DND-41 (cell line): Measurements from ENCODE around the gene GNGT1.

Experiments used
- ATAC-seq: fragments of 200-7000 bp; cut with Tn5 transposase; 3 replicates; pipeline ENCODE4 v1.9.1; 2021; ENCODE audit warnings: low read depth; ENCODE audit not compliant: insufficient read depth
- DNase-seq: peaks from one replicate; pipeline ENCODE4 v3.0.0-alpha.2; 2020
- H2AFZ ChIP-seq: 2 replicates; pipeline ENCODE4 v1.6.0; 2012; ENCODE audit warnings: low read depth, low read length
- H3K27ac ChIP-seq: 2 replicates; pipeline ENCODE4 v1.5.1; 2012; ENCODE audit warnings: low read length, inconsistent platforms
- H3K27me3 ChIP-seq: fragments of 200-600 bp; sonication (generic); 2 replicates; pipeline ENCODE4 v1.6.0; 2012; ENCODE audit warnings: low read length, mild to moderate bottlenecking, inconsistent platforms; ENCODE audit not compliant: insufficient read depth, poor library complexity
- H3K36me3 ChIP-seq: 2 replicates; pipeline ENCODE4 v1.5.1; 2012; ENCODE audit warnings: low read length, inconsistent platforms; ENCODE audit not compliant: insufficient read depth
- H3K4me1 ChIP-seq: 2 replicates; pipeline ENCODE4 v1.5.1; 2012; ENCODE audit warnings: mild to moderate bottlenecking, low read length; ENCODE audit not compliant: insufficient read depth
- H3K4me2 ChIP-seq: 2 replicates; pipeline ENCODE4 v1.6.0; 2012; ENCODE audit warnings: mild to moderate bottlenecking, moderate library complexity, low read length, inconsistent platforms; ENCODE audit not compliant: insufficient read depth
- H3K4me3 ChIP-seq, 2 experiments: fragments of 200-600 bp in 1 of 2; shearing (Covaris generic) in 1 of 2; 2 replicates each; pipeline ENCODE4 v1.5.1; 2012 to 2016; ENCODE audit warnings: inconsistent platforms in 2 of 2, low read length in 2 of 2, mild to moderate bottlenecking in 2 of 2, low read depth in 1 of 2, moderate library complexity in 1 of 2
- H3K79me2 ChIP-seq: 2 replicates; pipeline ENCODE4 v1.6.0; 2012; ENCODE audit warnings: low read length, inconsistent platforms; ENCODE audit not compliant: insufficient read depth
- H3K9ac ChIP-seq: 2 replicates; pipeline ENCODE4 v1.6.0; 2012; ENCODE audit warnings: low read depth, mild to moderate bottlenecking, inconsistent platforms, low read length, moderate library complexity
- H3K9me3 ChIP-seq: 2 replicates; pipeline ENCODE4 v1.5.1; 2012; ENCODE audit warnings: low read length, moderate library complexity, mild to moderate bottlenecking, inconsistent platforms; ENCODE audit not compliant: insufficient read depth, severe bottlenecking
- H4K20me1 ChIP-seq: 2 replicates; pipeline ENCODE4 v1.6.0; 2012; ENCODE audit warnings: low read length; ENCODE audit not compliant: insufficient read depth
- EZH2 ChIP-seq: IDR thresholded peaks from 3 replicates; pipeline ENCODE4 v1.6.1; 2012; ENCODE audit warnings: borderline replicate concordance, low read depth, mild to moderate bottlenecking, moderate library complexity, low read length, inconsistent platforms; ENCODE audit not compliant: severe bottlenecking
- TF ChIP-seq, protein P1 (sequence below): IDR thresholded peaks from 2 replicates; pipeline ENCODE4 v1.5.1; 2012; ENCODE audit warnings: borderline replicate concordance, low read length, moderate library complexity, mild to moderate bottlenecking; ENCODE audit not compliant: poor library complexity, severe bottlenecking; ENCODE audit errors: extremely low read depth

GNGT1 gene

DNA sequence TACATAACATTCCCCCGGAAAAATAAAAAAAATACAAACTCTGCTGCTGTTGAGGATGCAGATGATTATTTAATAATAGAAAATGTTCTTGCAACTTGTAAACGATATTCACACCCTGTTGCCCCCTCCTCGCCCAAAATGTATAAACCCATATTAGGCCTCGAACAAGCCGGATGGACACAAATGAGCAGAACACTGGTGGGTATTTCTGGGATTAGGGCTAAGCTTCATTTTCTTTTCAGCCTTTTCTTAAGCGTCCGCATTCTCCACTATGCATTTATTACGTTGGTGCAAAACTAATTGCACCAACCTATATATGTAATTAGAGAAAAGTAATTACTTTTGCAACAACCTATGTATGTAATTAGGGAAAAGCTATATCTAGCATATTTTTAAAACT, 14.8 kb downstream of the GNGT1 start:
- Histone ChIP-seq H3K27me3 (no peaks in the 10 kb centered on the region), H3K79me2 (no peaks in the 10 kb centered on the region), H3K27ac (no peak overlapping the region), H4K20me1 (no peaks in the 10 kb centered on the region), H3K9me3 (no peaks in the 10 kb centered on the region), H3K9ac (no peak overlapping the region), H3K4me2 (no peak overlapping the region), H3K4me3 (no peak overlapping the region), H3K36me3 (no peaks in the 10 kb centered on the region), H2AFZ (no peak overlapping the region), H3K4me1 (no peaks in the 10 kb centered on the region)
- DNase-seq = no peak
- no peak for TF ChIP-seq EZH2
- TF ChIP-seq, protein P1, sequence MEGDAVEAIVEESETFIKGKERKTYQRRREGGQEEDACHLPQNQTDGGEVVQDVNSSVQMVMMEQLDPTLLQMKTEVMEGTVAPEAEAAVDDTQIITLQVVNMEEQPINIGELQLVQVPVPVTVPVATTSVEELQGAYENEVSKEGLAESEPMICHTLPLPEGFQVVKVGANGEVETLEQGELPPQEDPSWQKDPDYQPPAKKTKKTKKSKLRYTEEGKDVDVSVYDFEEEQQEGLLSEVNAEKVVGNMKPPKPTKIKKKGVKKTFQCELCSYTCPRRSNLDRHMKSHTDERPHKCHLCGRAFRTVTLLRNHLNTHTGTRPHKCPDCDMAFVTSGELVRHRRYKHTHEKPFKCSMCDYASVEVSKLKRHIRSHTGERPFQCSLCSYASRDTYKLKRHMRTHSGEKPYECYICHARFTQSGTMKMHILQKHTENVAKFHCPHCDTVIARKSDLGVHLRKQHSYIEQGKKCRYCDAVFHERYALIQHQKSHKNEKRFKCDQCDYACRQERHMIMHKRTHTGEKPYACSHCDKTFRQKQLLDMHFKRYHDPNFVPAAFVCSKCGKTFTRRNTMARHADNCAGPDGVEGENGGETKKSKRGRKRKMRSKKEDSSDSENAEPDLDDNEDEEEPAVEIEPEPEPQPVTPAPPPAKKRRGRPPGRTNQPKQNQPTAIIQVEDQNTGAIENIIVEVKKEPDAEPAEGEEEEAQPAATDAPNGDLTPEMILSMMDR = no peak
- no peak for ATAC-seq

DNA sequence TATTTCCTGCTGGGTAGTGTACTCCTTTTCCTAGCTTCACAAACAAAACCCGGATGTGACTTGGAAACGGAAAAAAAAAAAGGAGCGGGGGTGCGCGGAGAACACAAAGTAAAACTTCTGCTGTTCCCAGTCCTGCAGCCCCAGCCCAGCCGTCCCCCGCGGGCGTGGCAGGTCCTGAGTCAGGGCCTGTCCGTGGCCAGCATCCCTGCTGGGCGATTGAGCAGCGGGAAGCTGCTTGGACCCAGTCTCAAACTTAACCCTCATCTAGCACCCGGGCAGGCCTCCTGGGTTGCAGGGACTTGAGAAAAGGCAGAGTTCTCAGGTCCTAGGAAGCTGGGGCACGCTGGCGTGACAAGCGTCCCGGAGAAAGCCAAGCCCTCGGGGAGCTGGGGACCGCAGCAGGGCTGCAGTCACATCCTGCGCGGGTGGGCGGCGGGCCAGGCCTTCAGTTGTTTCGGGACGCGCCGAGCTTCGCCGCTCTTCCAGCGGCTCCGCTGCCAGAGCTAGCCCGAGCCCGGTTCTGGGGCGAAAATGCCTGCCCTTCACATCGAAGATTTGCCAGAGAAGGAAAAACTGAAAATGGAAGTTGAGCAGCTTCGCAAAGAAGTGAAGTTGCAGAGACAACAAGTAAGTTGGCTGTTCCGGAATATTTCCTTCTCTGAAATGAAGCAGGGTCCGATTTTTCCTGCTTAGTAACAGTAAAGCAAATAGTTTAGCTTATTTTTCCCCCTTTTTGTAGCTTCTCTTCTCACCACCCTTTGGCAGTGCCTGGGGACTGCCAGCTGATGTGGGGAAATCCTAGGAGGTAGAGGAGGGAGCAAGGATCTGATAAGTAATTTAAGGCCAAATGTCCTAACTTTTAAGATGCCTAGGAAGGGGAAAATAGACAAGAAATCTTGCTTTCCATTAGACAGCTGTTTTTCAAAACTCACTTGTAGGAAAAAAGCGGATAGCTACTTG, 15.5 kb downstream of the GNGT1 start, which contains the start of gene GNG11:
TSS of gene GNG11 (plus strand) at position 129 of the 960 bp plus-strand sequence. CDS start at position 532, 403 bp downstream.
- no peak within 1 kb of the TSS for H3K9ac ChIP-seq
- DNase-seq (no peak), ATAC-seq (no peak)
- no peaks in the 10 kb centered on the region for H3K79me2 ChIP-seq
- H3K4me2 ChIP-seq = no peak within 1 kb of the TSS
- no peaks in the 10 kb centered on the region for H3K36me3 ChIP-seq
- no peaks in the 10 kb centered on the region for H3K9me3 ChIP-seq
- no peaks in the 10 kb centered on the region for H3K4me1 ChIP-seq
- H2AFZ ChIP-seq = no peak within 1 kb of the TSS
- H3K4me3 ChIP-seq = no peak within 1 kb of the TSS
- TF ChIP-seq, protein P1 = no peak
- TF ChIP-seq EZH2 = no peak
- H4K20me1 ChIP-seq = no peaks in the 10 kb centered on the region
- H3K27me3 ChIP-seq = no peaks in the 10 kb centered on the region
- no peak within 1 kb of the TSS for H3K27ac ChIP-seq

DNA sequence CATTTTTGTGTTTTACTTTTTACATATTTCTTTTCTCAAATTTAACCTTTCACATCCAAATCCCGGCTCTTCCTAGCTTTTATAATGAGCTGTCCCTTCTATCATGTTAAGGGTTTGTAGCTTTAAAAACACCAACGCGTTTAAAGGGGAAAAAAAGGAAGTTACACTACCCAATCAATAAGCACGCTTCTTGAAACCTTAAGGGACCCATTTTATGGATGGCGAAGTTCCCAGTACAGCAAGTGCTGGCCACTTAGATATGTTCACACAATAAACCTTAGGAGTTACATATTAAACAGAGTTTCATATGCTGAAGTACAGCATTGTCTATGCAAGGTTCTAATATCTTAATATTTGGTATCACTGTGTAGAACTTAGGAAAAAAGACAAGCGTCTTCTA, 16.9 kb downstream of the GNGT1 start:
- Histone ChIP-seq H2AFZ (no peak overlapping the region), H3K4me1 (no peaks in the 10 kb centered on the region), H3K4me3 (no peak overlapping the region)

More for the DNA sequence above, 16.9 kb downstream of the GNGT1 start:
- no peaks in the 10 kb centered on the region for H3K27me3 ChIP-seq
- TF ChIP-seq, protein P1 = no peak
- TF ChIP-seq EZH2 = no peak
- no peaks in the 10 kb centered on the region for H3K79me2 ChIP-seq
- no peaks in the 10 kb centered on the region for H3K36me3 ChIP-seq
- no peaks in the 10 kb centered on the region for H4K20me1 ChIP-seq
- H3K9ac ChIP-seq = no peak overlapping the region
- H3K4me2 ChIP-seq = no peak overlapping the region
- no peak for ATAC-seq
- no peak overlapping the region for H3K27ac ChIP-seq
- H3K9me3 ChIP-seq = no peaks in the 10 kb centered on the region
- no peak for DNase-seq
